ENCODE data around the gene DNAJC24.

- no peak for TF ChIP-seq CTCF (IDR thresholded peaks at IDR 0.05)
- no peak for TF ChIP-seq EP300 (IDR thresholded peaks at IDR 0.05)
These were observed 35.0 kb downstream of the DNAJC24 start for GRCh38 chr11:31404614-31405013.

All from tibial nerve (tissue), 4 donors.